Ishikawa (cell line): Measurements from ENCODE around the gene TNPO2.

ENCODE experiments used
- CEBPB ChIP-seq: IDR thresholded peaks from 2 replicates; pipeline ENCODE4 v1.6.1; 2012
- CREB1 ChIP-seq: IDR thresholded peaks from 2 replicates; pipeline ENCODE4 v1.6.1; 2012; ENCODE audit warnings: low read depth
- MAX ChIP-seq: IDR thresholded peaks from 2 replicates; pipeline ENCODE4 v1.6.1; 2012
- RAD21 ChIP-seq: IDR thresholded peaks from 2 replicates; pipeline ENCODE4 v1.6.1; 2012; ENCODE audit warnings: low read depth
- REST ChIP-seq: IDR thresholded peaks from 2 replicates; pipeline ENCODE4 v1.6.1; 2012; ENCODE audit warnings: low read depth, mild to moderate bottlenecking
- ZBTB7A ChIP-seq: IDR thresholded peaks from 2 replicates; pipeline ENCODE4 v1.6.1; 2012; ENCODE audit warnings: low read depth

- TF ChIP-seq CEBPB: no peak
- no peak for TF ChIP-seq MAX
- no peak for TF ChIP-seq RAD21
- no peak for TF ChIP-seq CREB1
- TF ChIP-seq ZBTB7A: no peak
- no peak for TF ChIP-seq REST
Measured at GRCh38 chr19:12701596-12702282, 22.0 kb downstream of the TNPO2 start.
